LNCAP (cell line): ENCODE measurements around the gene CES2.
A peak's percentile ranks its signal among the peaks of the same experiment; 100 is the strongest.

ENCODE experiments used
- CTCF ChIP-seq: fragments of 450-650 bp; IDR thresholded peaks from 2 replicates; pipeline ENCODE4 v1.5.1; 2017; ENCODE audit warnings: mild to moderate bottlenecking

Gene CES2

GRCh38 chr16:66950437-66950836 is 15.1 kb downstream of the CES2 start:
- no peak for TF ChIP-seq CTCF

GRCh38 chr16:66950971-66951790 is 15.9 kb downstream of the CES2 start:
- TF ChIP-seq CTCF = no peak

DNA sequence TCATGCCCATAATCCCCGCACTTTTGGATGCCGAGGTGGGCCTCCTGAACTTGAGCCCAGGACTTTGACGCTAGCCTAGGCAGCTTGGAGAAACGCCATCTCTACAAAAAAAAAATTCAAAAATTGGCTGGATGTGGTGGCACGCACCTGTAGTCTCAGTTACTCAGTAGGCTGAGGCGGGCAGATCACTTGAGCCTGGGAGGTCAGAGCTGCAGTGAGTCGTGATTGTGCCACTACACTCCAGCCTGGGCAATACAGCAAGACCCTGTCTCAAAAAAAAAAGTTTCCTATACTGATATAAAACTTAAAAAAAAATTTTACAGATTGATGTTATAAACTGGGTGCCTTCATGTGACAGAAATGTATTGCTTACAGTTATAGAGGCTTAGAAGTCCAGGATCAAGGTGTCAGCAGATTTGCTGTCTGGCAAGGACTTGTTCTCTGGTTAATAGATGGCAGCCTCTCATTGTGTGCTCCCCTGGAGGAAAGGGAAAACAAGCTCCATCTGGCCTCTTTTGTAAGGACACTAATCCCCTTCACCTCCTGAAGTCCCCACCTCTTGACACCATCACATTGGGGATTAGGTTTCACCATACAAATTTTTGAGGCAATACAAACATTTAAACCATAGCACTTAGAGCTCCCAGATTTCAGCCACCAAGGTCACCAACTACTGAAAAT is 17.3 kb downstream of the CES2 start:
- no peak for TF ChIP-seq CTCF

DNA sequence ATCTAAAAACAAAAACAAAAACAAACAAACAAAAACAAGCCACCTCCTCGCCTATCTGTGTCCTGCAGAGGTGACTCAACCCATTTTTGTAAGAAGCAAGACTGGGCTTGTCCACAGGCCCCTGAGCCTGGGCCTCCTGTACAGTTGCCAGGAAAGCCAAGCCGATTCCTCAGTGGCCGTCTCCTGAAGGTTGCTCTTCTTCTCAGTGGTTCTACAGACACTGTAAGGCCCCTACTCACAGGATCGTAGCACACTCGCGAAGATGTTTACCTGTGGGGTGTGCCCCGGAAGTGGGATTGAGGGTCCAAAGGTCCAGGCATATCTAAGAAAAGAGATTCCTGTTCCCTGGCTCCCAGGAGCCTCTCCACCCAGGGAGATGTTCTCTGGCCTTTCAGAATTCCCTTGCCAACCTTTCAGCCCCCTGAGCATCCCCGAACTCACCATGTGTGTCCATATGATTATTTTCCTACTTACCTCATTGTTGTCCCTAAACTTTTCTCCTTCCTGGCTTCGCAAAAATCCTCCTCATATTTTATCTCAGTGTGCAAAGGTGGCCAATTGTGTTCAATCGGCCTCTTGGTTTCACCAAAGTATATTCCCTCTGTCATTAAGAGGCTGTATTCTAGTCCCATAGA is 18.3 kb downstream of the CES2 start:
- TF ChIP-seq CTCF = no peak

GRCh38 chr16:66954097-66954659 is 18.9 kb downstream of the CES2 start:
- peak; percentile 82 for TF ChIP-seq CTCF

GRCh38 chr16:66958857-66959703 is 23.8 kb downstream of the CES2 start:
- no peak for TF ChIP-seq CTCF

- no peak for TF ChIP-seq CTCF
These were observed 24.4 kb downstream of the CES2 start for GRCh38 chr16:66959704-66960161.
